H1 (cell line): Measurements from ENCODE around the gene CHMP1B. TPM values are rescaled to one million over a fixed set of nuclear protein-coding genes. Genes with fewer than 3 reads are reported as not detected.

Experiments
- CTCF ChIA-PET: fragments of 300-600 bp; sonication (Branson Sonifier 250); formaldehyde crosslinking; loops from one replicate; lab custom pipeline; 2021; ENCODE audit not compliant: partially characterized antibody; lab: Charles Lee
- POLR2A ChIA-PET: fragments of 300-600 bp; sonication (Branson Sonifier 250); formaldehyde crosslinking; loops from one replicate; lab custom pipeline; 2021; ENCODE audit warnings: inconsistent platforms; ENCODE audit not compliant: partially characterized antibody; lab: Charles Lee
- DNase-seq, 2 experiments: peaks; one replicate each; pipeline versions ENCODE4 v3.0.0 to v3.0.0-alpha.2; 2010 to 2022; ENCODE audit warnings: low spot score in 2 of 2, low read depth in 1 of 2, mixed read lengths in 1 of 2
- FAIRE-seq: peaks from 2 replicates; lab custom pipeline; 2011; peaks lifted over from hg19 to GRCh38; lab: Jason Lieb, UNC
- H2AFZ ChIP-seq: 2 replicates; pipeline ENCODE4 v1.8.1; 2012; ENCODE audit warnings: low read length, inconsistent platforms
- H2AK5ac ChIP-seq: 2 replicates; pipeline ENCODE4 v1.6.1; 2013; ENCODE audit warnings: low read depth, low read length
- H2BK120ac ChIP-seq: replicated peaks from 2 replicates; pipeline ENCODE3; 2013; ENCODE audit warnings: low read depth, low read length, inconsistent platforms
- H2BK12ac ChIP-seq: 2 replicates; pipeline ENCODE4 v1.6.1; 2013; ENCODE audit warnings: low read depth, low read length
- H2BK15ac ChIP-seq: 2 replicates; pipeline ENCODE4 v1.6.1; 2013; ENCODE audit warnings: low read length
- H2BK20ac ChIP-seq: 2 replicates; pipeline ENCODE4 v1.6.1; 2013; ENCODE audit warnings: low read length
- H2BK5ac ChIP-seq: 2 replicates; pipeline ENCODE4 v1.6.1; 2013; ENCODE audit warnings: low read depth, low read length
- H3K14ac ChIP-seq: 2 replicates; pipeline ENCODE4 v1.6.1; 2013; ENCODE audit warnings: inconsistent platforms; ENCODE audit not compliant: insufficient read length
- H3K18ac ChIP-seq: 2 replicates; pipeline ENCODE4 v1.6.1; 2013; ENCODE audit warnings: low read length; ENCODE audit errors: extremely low read depth
- H3K23ac ChIP-seq: 2 replicates; pipeline ENCODE4 v1.6.1; 2013; ENCODE audit warnings: inconsistent platforms; ENCODE audit not compliant: insufficient read length
- H3K23me2 ChIP-seq: 2 replicates; pipeline ENCODE4 v1.6.1; 2013; ENCODE audit warnings: low read depth, low read length
- H3K27ac ChIP-seq: 2 replicates; pipeline ENCODE4 v1.6.1; 2011; ENCODE audit warnings: low read depth, low read length, inconsistent platforms
- H3K27me3 ChIP-seq, 4 experiments: replicated peaks in 1 of 4; 1 replicate in 1 of 4; 2 replicates in 3 of 4; pipeline versions ENCODE4 v1.6.1 to v1.8.1; 2011 to 2013; ENCODE audit warnings: low read length in 3 of 4, mild to moderate bottlenecking in 3 of 4, inconsistent platforms in 2 of 4, mixed read lengths in 2 of 4, moderate library complexity in 1 of 4; ENCODE audit not compliant: control insufficient read depth in 3 of 4, insufficient read depth in 3 of 4; ENCODE audit errors: extremely low read depth in 1 of 4
- H3K36me3 ChIP-seq, 4 experiments: 2 replicates each; pipeline versions ENCODE4 v1.6.1 to v1.8.1; 2011 to 2013; ENCODE audit warnings: mild to moderate bottlenecking in 4 of 4, low read length in 3 of 4, moderate library complexity in 2 of 4, control low read depth in 1 of 4, inconsistent platforms in 1 of 4; ENCODE audit not compliant: insufficient read depth in 4 of 4, control insufficient read depth in 2 of 4
- H3K4ac ChIP-seq: replicated peaks from 2 replicates; pipeline ENCODE3; 2013; ENCODE audit warnings: low read length, low read depth, mixed read lengths, inconsistent platforms; ENCODE audit not compliant: insufficient read length
- H3K4me1 ChIP-seq, 4 experiments: replicated peaks in 1 of 4; 1 replicate in 1 of 4; 2 replicates in 3 of 4; pipeline versions ENCODE4 v1.6.1 to v1.8.1; 2011 to 2013; ENCODE audit warnings: low read length in 3 of 4, inconsistent platforms in 2 of 4, mixed read lengths in 1 of 4; ENCODE audit not compliant: insufficient read depth in 4 of 4, control insufficient read depth in 3 of 4
- H3K4me2 ChIP-seq, 2 experiments: 2 replicates each; pipeline versions ENCODE4 v1.6.1 to v1.8.1; 2011 to 2013; ENCODE audit warnings: low read depth in 2 of 2, low read length in 2 of 2, control low read depth in 1 of 2, inconsistent platforms in 1 of 2, mild to moderate bottlenecking in 1 of 2; ENCODE audit not compliant: insufficient read depth in 1 of 2
- H3K4me3 ChIP-seq, 4 experiments: fragments of 200-600, 300-600 bp in 1 of 4; sonication (generic), shearing (Covaris generic), sonication (Bioruptor Twin) in 1 of 4; 2 replicates each; pipeline versions ENCODE4 v1.5.1 to v1.8.1; 2011 to 2016; ENCODE audit warnings: low read length in 4 of 4, low read depth in 3 of 4, control low read depth in 2 of 4, inconsistent platforms in 2 of 4, mild to moderate bottlenecking in 2 of 4, mixed read lengths in 1 of 4, moderate library complexity in 1 of 4; ENCODE audit not compliant: insufficient read depth in 2 of 4; ENCODE audit errors: extremely low read depth in 1 of 4
- H3K56ac ChIP-seq: replicated peaks from 2 replicates; pipeline ENCODE3; 2013; ENCODE audit warnings: low read depth, mild to moderate bottlenecking, mixed read lengths, low read length, inconsistent platforms; ENCODE audit not compliant: insufficient read length
- H3K79me1 ChIP-seq: 2 replicates; pipeline ENCODE4 v1.6.1; 2013; ENCODE audit warnings: low read depth, low read length, control low read depth
- H3K79me2 ChIP-seq, 2 experiments: 2 replicates each; pipeline versions ENCODE4 v1.6.1 to v1.8.1; 2012 to 2013; ENCODE audit warnings: low read length in 2 of 2, mild to moderate bottlenecking in 2 of 2, inconsistent platforms in 1 of 2; ENCODE audit not compliant: insufficient read depth in 2 of 2, control insufficient read depth in 1 of 2
- H3K9ac ChIP-seq, 4 experiments: replicated peaks in 1 of 4; 1 replicate in 1 of 4; 2 replicates in 3 of 4; pipeline versions ENCODE4 v1.6.1 to v1.8.1; 2011 to 2013; ENCODE audit warnings: low read depth in 3 of 4, low read length in 3 of 4, control low read depth in 2 of 4, mild to moderate bottlenecking in 2 of 4, moderate library complexity in 2 of 4, inconsistent platforms in 1 of 4; ENCODE audit errors: extremely low read depth in 1 of 4
- H3K9me3 ChIP-seq, 2 experiments: 2 replicates each; pipeline versions ENCODE4 v1.6.1 to v1.8.1; 2012 to 2013; ENCODE audit warnings: mild to moderate bottlenecking in 2 of 2, moderate library complexity in 2 of 2, control low read depth in 1 of 2, inconsistent platforms in 1 of 2, low read depth in 1 of 2, low read length in 1 of 2, mixed read lengths in 1 of 2; ENCODE audit not compliant: insufficient read depth in 2 of 2
- H4K20me1 ChIP-seq, 2 experiments: replicated peaks in 1 of 2; 2 replicates each; pipeline versions ENCODE3 to v1.8.1; 2011 to 2013; ENCODE audit warnings: inconsistent platforms in 2 of 2, low read length in 2 of 2, mild to moderate bottlenecking in 1 of 2; ENCODE audit not compliant: insufficient read depth in 2 of 2, control insufficient read depth in 1 of 2
- H4K5ac ChIP-seq: 2 replicates; pipeline ENCODE4 v1.6.1; 2013; ENCODE audit warnings: low read length, low read depth, mixed read lengths, inconsistent platforms; ENCODE audit not compliant: insufficient read length
- H4K8ac ChIP-seq: 2 replicates; pipeline ENCODE4 v1.8.0; 2013; ENCODE audit warnings: mild to moderate bottlenecking, moderate library complexity, low read length, inconsistent platforms; ENCODE audit not compliant: insufficient read depth; ENCODE audit errors: extremely low read depth
- H4K91ac ChIP-seq: replicated peaks from 2 replicates; pipeline ENCODE3; 2013; ENCODE audit warnings: low read length, mixed read lengths, inconsistent platforms; ENCODE audit not compliant: insufficient read length
- SIN3A ChIP-seq, 2 experiments: IDR thresholded peaks in 1 of 2; conservative IDR thresholded peaks in 1 of 2; 2 replicates each; pipeline ENCODE4 v1.6.1; 2011 to 2012; ENCODE audit warnings: low read length in 2 of 2, improper control_type of control experiment in 1 of 2, low read depth in 1 of 2, mild to moderate bottlenecking in 1 of 2
- WGBS, 2 experiments: shearing (Covaris generic) in 1 of 2; methylation state at CpG; one replicate each; pipeline versions ENCODE4 v1.1.6 to v1.1.7; 2013 to 2015; ENCODE audit warnings: low lambda C conversion rate in 2 of 2, mixed read lengths in 2 of 2, inconsistent platforms in 1 of 2, low coverage in 1 of 2, missing lambda C conversion rate in 1 of 2; ENCODE audit not compliant: insufficient replicate concordance in 2 of 2, insufficient coverage in 1 of 2, insufficient read length in 1 of 2; ENCODE audit errors: extremely low coverage in 1 of 2, missing lambda C conversion rate in 1 of 2; 5-methylcytosine and 5-hydroxymethylcytosine counted together
- polyA plus RNA-seq, 7 experiments: library from polyadenylated mRNA; depleted of rRNA in 3 of 7; stranded (reverse) in 5 of 7; unstranded in 2 of 7; fragments of >200 nt in 5 of 7; fragments of 200-250 nt in 2 of 7; gene quantifications; 1 replicate in 5 of 7; 2 replicates in 1 of 7; 4 replicates in 1 of 7; pipeline versions ENCODE4 v1.2.1 to v1.2.3, GENCODE V29; 2011 to 2013; ENCODE audit warnings: missing spikeins in 2 of 7, mixed read lengths in 2 of 7
- total RNA-seq: library from RNA; stranded (reverse); fragmentation: NEBNext Ultra II Directional; extraction: Animal tissue kit (Norgen Biotek cat#: 25700); gene quantifications from 2 replicates; pipeline ENCODE4 v1.2.1, GENCODE V29; 2021
- TF ChIP-seq, protein P1 (sequence below): IDR thresholded peaks from 2 replicates; pipeline ENCODE4 v1.6.1; 2012; ENCODE audit warnings: low read length, inconsistent platforms
- TF ChIP-seq, protein P2 (sequence below): IDR thresholded peaks from 2 replicates; pipeline ENCODE4 v1.6.1; 2012; ENCODE audit warnings: inconsistent platforms
- TF ChIP-seq, protein P3 (sequence below): IDR thresholded peaks from 2 replicates; pipeline ENCODE4 v1.6.1; 2011; ENCODE audit warnings: low read length, improper control_type of control experiment

CHMP1B gene
- total and polyA plus RNA-seq, 2 of the 8 experiments (the other 6 are each of a cell fraction or from before 2014, with no cell fraction given): 30.5 to 43.2 TPM

DNA sequence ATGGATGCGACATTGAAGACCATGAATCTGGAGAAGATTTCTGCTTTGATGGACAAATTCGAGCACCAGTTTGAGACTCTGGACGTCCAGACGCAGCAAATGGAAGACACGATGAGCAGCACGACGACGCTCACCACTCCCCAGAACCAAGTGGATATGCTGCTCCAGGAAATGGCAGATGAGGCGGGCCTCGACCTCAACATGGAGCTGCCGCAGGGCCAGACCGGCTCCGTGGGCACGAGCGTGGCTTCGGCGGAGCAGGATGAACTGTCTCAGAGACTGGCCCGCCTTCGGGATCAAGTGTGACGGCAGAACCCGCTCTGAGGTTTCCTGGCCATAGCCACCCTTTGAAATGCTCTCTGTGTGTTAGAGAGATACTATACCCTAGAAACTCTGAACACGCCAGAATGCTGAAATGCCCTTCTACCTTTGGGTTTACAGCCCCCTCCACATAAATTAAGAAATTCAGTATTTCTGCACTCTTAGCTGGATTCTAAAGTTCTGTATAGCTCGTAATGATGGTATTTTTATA lies 659 bp downstream of the CHMP1B start:
- no peak overlapping the region for H2BK120ac ChIP-seq
- peak overlapping the region; percentile 88 for H3K27ac ChIP-seq
- POLR2A ChIA-PET: interaction anchor here (0.6 to 1.0 kb wide), 4 partner anchors 11 to 459 kb away, joined by 3 to 4 read pairs (median 4); no protein-coding TSS in a partner anchor
- peak overlapping the region; percentile 66 for H3K4ac ChIP-seq
- H3K4me1 ChIP-seq: peaks cover 3 to 5% (median 4%) of the 10 kb centered on the region in 4 experiments; a peak in 5 of 7 replicates
- H2AFZ ChIP-seq: no peak overlapping the region
- peak overlapping the region; percentile 64 for H4K5ac ChIP-seq
- peak overlapping the region; percentile 97; the same call in 1 of the 2 replicates for H4K8ac ChIP-seq
- H3K4me3 ChIP-seq: peak overlapping the region; percentile 90 to 100 (median 95)
- H3K23ac ChIP-seq: no peak overlapping the region
- no peaks in the 10 kb centered on the region for H3K27me3 ChIP-seq
- H2AK5ac ChIP-seq: peak overlapping the region; percentile 8; the same call in 1 of the 2 replicates
- H3K23me2 ChIP-seq: no peaks in the 10 kb centered on the region; the same call in 1 of the 2 replicates
- TF ChIP-seq, protein P1, sequence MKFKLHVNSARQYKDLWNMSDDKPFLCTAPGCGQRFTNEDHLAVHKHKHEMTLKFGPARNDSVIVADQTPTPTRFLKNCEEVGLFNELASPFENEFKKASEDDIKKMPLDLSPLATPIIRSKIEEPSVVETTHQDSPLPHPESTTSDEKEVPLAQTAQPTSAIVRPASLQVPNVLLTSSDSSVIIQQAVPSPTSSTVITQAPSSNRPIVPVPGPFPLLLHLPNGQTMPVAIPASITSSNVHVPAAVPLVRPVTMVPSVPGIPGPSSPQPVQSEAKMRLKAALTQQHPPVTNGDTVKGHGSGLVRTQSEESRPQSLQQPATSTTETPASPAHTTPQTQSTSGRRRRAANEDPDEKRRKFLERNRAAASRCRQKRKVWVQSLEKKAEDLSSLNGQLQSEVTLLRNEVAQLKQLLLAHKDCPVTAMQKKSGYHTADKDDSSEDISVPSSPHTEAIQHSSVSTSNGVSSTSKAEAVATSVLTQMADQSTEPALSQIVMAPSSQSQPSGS: no peak
- TF ChIP-seq, protein P2, sequence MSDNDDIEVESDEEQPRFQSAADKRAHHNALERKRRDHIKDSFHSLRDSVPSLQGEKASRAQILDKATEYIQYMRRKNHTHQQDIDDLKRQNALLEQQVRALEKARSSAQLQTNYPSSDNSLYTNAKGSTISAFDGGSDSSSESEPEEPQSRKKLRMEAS: 0 out of 2 replicates have a peak, but pooled peaks have one; percentile 14
- TF ChIP-seq, protein P3, sequence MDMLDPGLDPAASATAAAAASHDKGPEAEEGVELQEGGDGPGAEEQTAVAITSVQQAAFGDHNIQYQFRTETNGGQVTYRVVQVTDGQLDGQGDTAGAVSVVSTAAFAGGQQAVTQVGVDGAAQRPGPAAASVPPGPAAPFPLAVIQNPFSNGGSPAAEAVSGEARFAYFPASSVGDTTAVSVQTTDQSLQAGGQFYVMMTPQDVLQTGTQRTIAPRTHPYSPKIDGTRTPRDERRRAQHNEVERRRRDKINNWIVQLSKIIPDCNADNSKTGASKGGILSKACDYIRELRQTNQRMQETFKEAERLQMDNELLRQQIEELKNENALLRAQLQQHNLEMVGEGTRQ: no peak
- 0 out of 4 replicates have a peak, but pooled peaks of 1 of the 2 experiments have one; percentile 5 for TF ChIP-seq SIN3A (conservative IDR thresholded peaks at IDR 0.05 in 1 of 2, IDR thresholded peaks at IDR 0.05 in 1 of 2; ENCODE audit: low read depth in 1 of 2, low read length in 2 of 2)
- peaks cover 0 to 9% of the 10 kb centered on the region in 2 experiments for H4K20me1 ChIP-seq
- FAIRE-seq (no peak), DNase-seq (peak in 1 of 2 experiments; percentile 53)
- H3K79me2 ChIP-seq: peaks cover 8 to 24% of the 10 kb centered on the region in 2 experiments; a peak in 3 of 4 replicates
- H3K79me1 ChIP-seq: 0 out of 2 replicates have a peak, but pooled peaks cover 3% of the 10 kb centered on the region
- H3K9ac ChIP-seq: peak overlapping the region; percentile 91 to 96 (median 94)
- peak overlapping the region; percentile 87 for H2BK5ac ChIP-seq
- H3K9me3 ChIP-seq: no peaks in the 10 kb centered on the region
- H3K56ac ChIP-seq: peak overlapping the region; percentile 54
- H3K36me3 ChIP-seq: no peaks in the 10 kb centered on the region
- H2BK12ac ChIP-seq: peak overlapping the region; percentile 54
- WGBS, 2 experiments: 2% methylated on average over 23 of the region's 23 CpGs; no CpG with 5 or more reads in 1 of the 2 experiments
- H3K4me2 ChIP-seq: peak overlapping the region; percentile 60 to 79
- peak overlapping the region; percentile 73; the same call in 1 of the 2 replicates for H3K18ac ChIP-seq
- H4K91ac ChIP-seq: peak overlapping the region; percentile 81
- CTCF ChIA-PET: no interaction called here
- H2BK20ac ChIP-seq: no peak overlapping the region
- H3K14ac ChIP-seq: no peak overlapping the region
- H2BK15ac ChIP-seq: no peak overlapping the region
